Parathyroid adenoma (tissue), 2 donors: ENCODE results near the gene VIPR2.

ENCODE experiments used
- H2AFZ ChIP-seq: fragments of 300-600 bp; sonication (generic); one replicate; pipeline ENCODE4 v1.7.0; 2017; ENCODE audit warnings: antibody characterized with exemption, mild to moderate bottlenecking
- H3K27ac ChIP-seq: fragments of 300-600 bp; sonication (generic); one replicate; pipeline ENCODE4 v1.7.0; 2017
- H3K27me3 ChIP-seq: fragments of 300-600 bp; sonication (generic); one replicate; pipeline ENCODE4 v1.7.0; 2017; ENCODE audit warnings: low read length; ENCODE audit not compliant: control insufficient read depth, insufficient read depth
- H3K36me3 ChIP-seq: fragments of 300-600 bp; sonication (generic); one replicate; pipeline ENCODE4 v1.7.0; 2017; ENCODE audit warnings: low read length; ENCODE audit not compliant: control insufficient read depth, insufficient read depth
- H3K4me1 ChIP-seq: fragments of 300-600 bp; sonication (generic); one replicate; pipeline ENCODE4 v1.7.0; 2017; ENCODE audit warnings: control low read depth
- H3K4me2 ChIP-seq: fragments of 300-600 bp; sonication (generic); one replicate; pipeline ENCODE4 v1.7.0; 2017; ENCODE audit warnings: low read length
- H3K4me3 ChIP-seq: fragments of 300-600 bp; sonication (generic); one replicate; pipeline ENCODE4 v1.7.0; 2017; ENCODE audit warnings: low read depth, low read length
- H3K79me2 ChIP-seq: fragments of 300-600 bp; sonication (generic); one replicate; pipeline ENCODE4 v1.7.0; 2017; ENCODE audit warnings: control low read depth
- H3K9ac ChIP-seq: fragments of 300-600 bp; sonication (generic); one replicate; pipeline ENCODE4 v1.7.0; 2017; ENCODE audit warnings: mild to moderate bottlenecking
- H3K9me3 ChIP-seq: fragments of 300-600 bp; sonication (generic); one replicate; pipeline ENCODE4 v1.7.0; 2017; ENCODE audit warnings: low read length; ENCODE audit not compliant: control insufficient read depth
- CTCF ChIP-seq: fragments of 300-600 bp; sonication (generic); IDR thresholded peaks from one replicate; pipeline ENCODE4 v1.7.0; 2017; ENCODE audit warnings: antibody characterized with exemption, mild to moderate bottlenecking
- donor health status: primary hyperparathyroidism.

Gene VIPR2

DNA sequence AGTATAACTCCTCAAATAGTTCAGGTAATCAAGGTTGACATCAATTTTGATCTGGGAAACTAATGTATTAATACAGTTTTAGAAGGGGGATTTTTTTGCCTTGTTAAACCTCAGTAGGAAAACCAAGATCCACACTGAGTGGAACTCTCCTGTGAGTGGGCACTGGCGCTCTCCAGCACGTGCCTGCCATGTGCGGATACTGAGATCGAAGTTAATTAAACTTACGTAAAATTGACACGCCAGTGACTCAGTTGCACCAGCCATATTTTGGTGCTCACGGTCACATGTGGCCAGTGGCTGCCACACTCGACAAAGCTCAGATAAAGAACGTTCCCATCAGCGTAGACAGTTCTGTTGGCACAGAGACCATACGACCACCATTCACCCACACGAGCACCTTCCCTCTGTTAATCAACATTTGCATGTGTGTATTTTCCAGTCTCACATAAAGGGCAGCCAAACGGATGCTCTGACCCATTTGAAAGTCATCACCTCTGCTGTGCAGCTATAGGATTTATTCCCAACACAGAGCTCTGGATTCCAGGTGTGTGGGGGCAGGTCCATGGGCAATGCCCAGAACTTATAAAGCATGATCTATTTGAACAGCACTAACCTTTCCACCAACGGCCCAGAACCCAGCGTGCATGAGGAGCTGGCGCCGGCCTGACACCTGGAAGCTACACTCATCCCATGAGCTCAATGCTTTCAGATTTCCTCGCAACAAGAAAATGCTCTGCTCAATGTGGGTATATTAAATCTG, 77.7 kb downstream of the VIPR2 start:
- Histone ChIP-seq H2AFZ (no peak overlapping the region), H3K4me2 (no peak overlapping the region), H3K36me3 (no peaks in the 10 kb centered on the region), H3K9ac (no peak overlapping the region), H3K4me1 (no peaks in the 10 kb centered on the region), H3K27ac (no peak overlapping the region), H3K4me3 (no peak overlapping the region), H3K27me3 (no peaks in the 10 kb centered on the region), H3K79me2 (no peaks in the 10 kb centered on the region), H3K9me3 (no peaks in the 10 kb centered on the region)
- no peak for TF ChIP-seq CTCF

DNA sequence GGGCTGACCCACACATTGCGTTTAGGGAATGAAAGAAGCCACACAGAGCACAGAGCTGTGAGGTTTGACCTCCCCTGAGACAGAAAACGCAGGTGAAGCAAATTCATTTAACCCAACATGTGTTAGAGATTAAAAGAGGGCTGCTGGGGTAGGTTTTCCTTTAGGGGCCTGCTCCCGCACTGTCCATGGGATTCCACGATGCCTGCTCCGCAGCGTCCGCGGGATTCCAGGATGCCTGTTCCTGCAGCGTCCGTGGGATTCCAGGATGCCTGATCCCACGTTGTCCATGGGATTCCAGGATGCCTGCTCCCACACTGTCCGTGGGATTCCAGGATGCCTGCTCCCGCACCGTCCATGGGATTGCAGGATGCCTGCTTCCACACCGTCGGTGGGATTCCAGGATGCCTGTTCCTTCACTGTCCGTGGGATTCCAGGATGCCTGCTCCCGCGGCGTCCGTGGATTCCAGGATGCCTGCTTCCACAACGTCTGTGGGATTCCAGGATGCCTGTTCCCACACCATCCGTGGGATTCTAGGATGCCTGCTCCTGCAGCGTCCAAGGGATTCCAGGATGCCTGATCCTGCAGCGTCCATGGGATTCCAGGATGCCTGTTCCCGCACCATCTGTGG, 78.7 kb downstream of the VIPR2 start:
- TF ChIP-seq CTCF, result no peak
- no peaks in the 10 kb centered on the region for H3K4me1 ChIP-seq
- H3K79me2 ChIP-seq, result no peaks in the 10 kb centered on the region
- H3K4me2 ChIP-seq, result no peak overlapping the region
- H3K9me3 ChIP-seq, result no peaks in the 10 kb centered on the region
- no peak overlapping the region for H3K9ac ChIP-seq
- H3K27ac ChIP-seq, result no peak overlapping the region
- H3K4me3 ChIP-seq, result no peak overlapping the region
- no peak overlapping the region for H2AFZ ChIP-seq
- H3K27me3 ChIP-seq, result no peaks in the 10 kb centered on the region
- no peaks in the 10 kb centered on the region for H3K36me3 ChIP-seq

- no peak overlapping the region for H3K27ac ChIP-seq
Observed at GRCh38 chr7:159064816-159065510, 79.7 kb downstream of the VIPR2 start.

GRCh38 chr7:159064121-159064815, 80.4 kb downstream of the VIPR2 start:
- H3K79me2 ChIP-seq, result no peaks in the 10 kb centered on the region
- H3K4me1 ChIP-seq, result no peaks in the 10 kb centered on the region
- no peak overlapping the region for H3K4me2 ChIP-seq
- H3K9ac ChIP-seq, result no peak overlapping the region
- H3K27me3 ChIP-seq, result no peaks in the 10 kb centered on the region
- H3K27ac ChIP-seq, result no peak overlapping the region
- H3K36me3 ChIP-seq, result no peaks in the 10 kb centered on the region
- no peaks in the 10 kb centered on the region for H3K9me3 ChIP-seq
- H3K4me3 ChIP-seq, result no peak overlapping the region
- H2AFZ ChIP-seq, result no peak overlapping the region
- no peak for TF ChIP-seq CTCF

More at GRCh38 chr7:159064816-159065510, 79.7 kb downstream of the VIPR2 start:
- Histone ChIP-seq H2AFZ (no peak overlapping the region), H3K27me3 (no peaks in the 10 kb centered on the region), H3K4me3 (no peak overlapping the region), H3K4me2 (no peak overlapping the region), H3K4me1 (no peaks in the 10 kb centered on the region), H3K9me3 (no peaks in the 10 kb centered on the region), H3K79me2 (no peaks in the 10 kb centered on the region), H3K36me3 (no peaks in the 10 kb centered on the region), H3K9ac (no peak overlapping the region)
- no peak for TF ChIP-seq CTCF
